AG04450 (cell line): ENCODE data around the gene MGAT5B. TPM values are rescaled to one million over a fixed set of nuclear protein-coding genes. Genes with fewer than 3 reads are reported as not detected.

Source experiments
- CTCF ChIA-PET: fragments of 300-600, 350-600 bp; formaldehyde crosslinking; extraction: SDS; loops from one replicate; lab custom pipeline; 2022; ENCODE audit warnings: antibody characterized with exemption, inconsistent platforms; lab: Charles Lee
- POLR2A ChIA-PET: fragments of 350-600 bp; formaldehyde crosslinking; extraction: SDS; loops from one replicate; lab custom pipeline; 2021; ENCODE audit warnings: antibody characterized with exemption, inconsistent platforms; lab: Yijun Ruan, JAX
- DNase-seq: peaks from one replicate; pipeline ENCODE4 v3.0.0-alpha.2; 2011; ENCODE audit warnings: low read depth, low spot score
- H3K27ac ChIP-seq: one replicate; pipeline ENCODE4 v1.5.1; 2012; ENCODE audit warnings: low read depth, low read length, control low read depth
- H3K27me3 ChIP-seq: one replicate; pipeline ENCODE4 v1.6.0; 2012; ENCODE audit warnings: low read length; ENCODE audit not compliant: control insufficient read depth, insufficient read depth
- H3K4me3 ChIP-seq: 2 replicates; pipeline ENCODE4 v1.5.1; 2011; ENCODE audit warnings: mild to moderate bottlenecking, low read depth, low read length, control low read depth
- H3K9me3 ChIP-seq: 2 replicates; pipeline ENCODE4 v1.5.1; 2012; ENCODE audit warnings: low read length; ENCODE audit not compliant: control insufficient read depth, insufficient read depth
- polyA plus RNA-seq: library from polyadenylated mRNA; depleted of rRNA; stranded (reverse); fragments of >200 nt; gene quantifications from 2 replicates; pipeline ENCODE4 v1.2.3, GENCODE V29; 2011
- TF ChIP-seq, protein P1 (sequence below): IDR thresholded peaks from 2 replicates; pipeline ENCODE4 v1.5.1; 2011; ENCODE audit warnings: low read depth, low read length, control low read depth, inconsistent platforms

Gene MGAT5B
- polyA plus RNA-seq, 1 experiment: 0.69 TPM

DNA sequence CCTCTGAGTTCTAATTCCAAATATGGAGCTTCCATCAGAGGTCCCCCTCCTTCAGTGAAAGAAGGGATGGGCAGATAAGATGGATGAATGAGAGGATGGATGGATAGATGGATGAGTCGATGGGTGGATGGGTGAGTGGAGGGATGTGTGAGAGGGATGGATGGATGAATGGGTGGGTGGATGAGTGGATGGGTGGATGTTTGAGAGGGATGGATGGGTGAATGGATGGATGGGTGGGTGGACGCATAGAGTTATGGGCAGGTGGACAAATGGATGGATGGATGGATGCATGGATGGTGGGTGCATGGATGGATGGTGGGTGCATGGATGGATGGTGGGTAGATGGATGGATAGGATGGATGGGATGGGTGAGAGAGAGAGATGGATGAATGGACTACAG is 69.0 kb downstream of the MGAT5B start:
- H3K9me3 ChIP-seq: no peaks in the 10 kb centered on the region
- POLR2A ChIA-PET: no interaction called here
- peaks cover 4% of the 10 kb centered on the region for H3K27me3 ChIP-seq
- TF ChIP-seq, protein P1, sequence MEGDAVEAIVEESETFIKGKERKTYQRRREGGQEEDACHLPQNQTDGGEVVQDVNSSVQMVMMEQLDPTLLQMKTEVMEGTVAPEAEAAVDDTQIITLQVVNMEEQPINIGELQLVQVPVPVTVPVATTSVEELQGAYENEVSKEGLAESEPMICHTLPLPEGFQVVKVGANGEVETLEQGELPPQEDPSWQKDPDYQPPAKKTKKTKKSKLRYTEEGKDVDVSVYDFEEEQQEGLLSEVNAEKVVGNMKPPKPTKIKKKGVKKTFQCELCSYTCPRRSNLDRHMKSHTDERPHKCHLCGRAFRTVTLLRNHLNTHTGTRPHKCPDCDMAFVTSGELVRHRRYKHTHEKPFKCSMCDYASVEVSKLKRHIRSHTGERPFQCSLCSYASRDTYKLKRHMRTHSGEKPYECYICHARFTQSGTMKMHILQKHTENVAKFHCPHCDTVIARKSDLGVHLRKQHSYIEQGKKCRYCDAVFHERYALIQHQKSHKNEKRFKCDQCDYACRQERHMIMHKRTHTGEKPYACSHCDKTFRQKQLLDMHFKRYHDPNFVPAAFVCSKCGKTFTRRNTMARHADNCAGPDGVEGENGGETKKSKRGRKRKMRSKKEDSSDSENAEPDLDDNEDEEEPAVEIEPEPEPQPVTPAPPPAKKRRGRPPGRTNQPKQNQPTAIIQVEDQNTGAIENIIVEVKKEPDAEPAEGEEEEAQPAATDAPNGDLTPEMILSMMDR: no peak
- DNase-seq: no peak
- H3K4me3 ChIP-seq: no peak overlapping the region
- no peak overlapping the region for H3K27ac ChIP-seq
- CTCF ChIA-PET: interaction anchor here (0.7 to 1.0 kb wide), 2 partner anchors 70 to 119 kb away, joined by 4 to 6 read pairs; no protein-coding TSS in a partner anchor

DNA sequence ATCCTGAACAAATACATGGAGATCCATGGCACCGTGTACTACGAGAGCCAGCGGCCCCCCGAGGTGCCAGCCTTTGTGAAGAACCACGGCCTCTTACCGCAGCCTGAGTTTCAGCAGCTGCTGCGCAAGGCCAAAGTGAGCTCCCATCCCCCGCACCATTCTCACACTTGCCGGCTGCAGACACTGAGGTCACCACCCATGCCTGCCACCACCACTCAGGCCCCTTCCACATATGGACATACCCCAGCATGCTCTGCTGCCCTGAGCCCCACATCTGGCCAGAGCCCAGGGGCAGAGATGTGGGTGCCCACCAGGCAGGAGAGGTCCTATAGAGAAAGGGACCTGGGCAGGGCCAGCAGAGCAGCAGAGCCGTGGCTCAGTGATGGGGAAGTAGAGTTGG is 69.8 kb downstream of the MGAT5B start:
- TF ChIP-seq, protein P1: no peak
- ChIA-PET CTCF (no interaction called here), POLR2A (no interaction called here)
- Histone ChIP-seq H3K9me3 (no peaks in the 10 kb centered on the region), H3K4me3 (no peak overlapping the region), H3K27ac (no peak overlapping the region), H3K27me3 (peaks cover 4% of the 10 kb centered on the region)
- DNase-seq: no peak

DNA sequence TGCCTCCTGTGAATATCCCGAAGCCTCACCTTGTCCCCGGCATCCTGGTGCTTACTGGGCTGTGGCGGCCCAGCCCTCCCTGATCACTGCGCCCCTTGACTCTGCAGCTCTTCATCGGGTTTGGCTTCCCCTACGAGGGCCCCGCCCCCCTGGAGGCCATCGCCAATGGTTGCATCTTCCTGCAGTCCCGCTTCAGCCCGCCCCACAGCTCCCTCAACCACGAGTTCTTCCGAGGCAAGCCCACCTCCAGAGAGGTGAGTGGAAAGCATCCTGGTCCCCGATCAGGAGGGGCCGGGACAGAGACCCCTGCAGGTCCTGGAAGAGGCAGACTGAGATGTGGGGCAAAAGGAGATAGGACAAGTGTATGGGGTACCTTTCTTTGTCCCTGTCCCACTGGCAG is 72.1 kb downstream of the MGAT5B start:
- ChIA-PET CTCF (no interaction called here), POLR2A (no interaction called here)
- H3K4me3 ChIP-seq: no peak overlapping the region
- H3K27me3 ChIP-seq: peaks cover 4% of the 10 kb centered on the region
- H3K27ac ChIP-seq: no peak overlapping the region
- no peak for DNase-seq
- TF ChIP-seq, protein P1: no peak
- no peaks in the 10 kb centered on the region for H3K9me3 ChIP-seq

DNA sequence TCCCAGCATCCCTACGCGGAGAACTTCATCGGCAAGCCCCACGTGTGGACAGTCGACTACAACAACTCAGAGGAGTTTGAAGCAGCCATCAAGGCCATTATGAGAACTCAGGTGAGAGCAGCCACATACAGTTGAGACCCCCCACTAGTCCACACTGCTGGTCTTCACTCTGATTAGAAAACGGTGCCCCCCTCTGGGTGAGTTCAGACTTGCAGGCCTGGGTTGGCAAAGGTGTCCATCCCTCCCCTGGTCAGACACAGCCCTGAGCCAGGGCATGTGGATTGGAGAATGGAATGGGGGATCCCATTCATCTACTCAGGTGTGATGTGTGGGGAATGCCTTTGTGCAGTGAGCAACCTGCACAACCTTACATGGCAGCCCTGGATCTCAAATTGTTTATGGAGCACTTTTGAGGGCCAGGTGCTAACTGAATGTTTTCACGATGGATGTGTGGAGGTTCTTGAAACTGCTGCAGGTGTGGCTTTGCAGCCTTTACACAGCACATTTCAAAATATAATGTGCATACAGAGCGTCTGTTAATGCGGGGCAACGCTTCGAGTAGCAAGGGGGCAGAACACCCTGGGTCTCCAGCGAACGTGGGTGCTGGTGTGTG is 72.6 kb downstream of the MGAT5B start:
- no peak overlapping the region for H3K4me3 ChIP-seq
- no peak for DNase-seq
- POLR2A ChIA-PET: no interaction called here
- no peak overlapping the region for H3K27ac ChIP-seq
- TF ChIP-seq, protein P1: 0 out of 2 replicates have a peak, but pooled peaks have one; percentile 12
- peaks cover 4% of the 10 kb centered on the region for H3K27me3 ChIP-seq
- H3K9me3 ChIP-seq: no peaks in the 10 kb centered on the region
- CTCF ChIA-PET: no interaction called here

DNA sequence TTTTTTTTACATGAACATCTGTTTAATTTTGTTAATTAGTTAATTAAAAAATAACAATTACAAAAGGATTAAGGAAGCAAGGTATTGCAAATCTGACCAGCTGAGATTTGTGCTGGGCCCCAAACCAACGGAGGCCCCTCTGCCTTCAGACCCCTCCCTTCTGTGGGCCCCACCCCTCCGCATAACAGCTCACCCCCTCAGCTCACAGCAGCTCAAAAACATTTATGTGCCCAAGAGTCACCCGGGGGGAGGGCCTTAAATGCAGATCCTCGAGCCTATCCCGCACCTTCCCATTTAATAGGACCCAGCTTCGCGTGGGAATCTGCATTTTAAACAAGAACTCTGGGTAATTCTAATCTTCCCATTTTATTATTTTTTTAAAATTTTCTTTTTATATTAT is 75.0 kb downstream of the MGAT5B start:
- Histone ChIP-seq H3K9me3 (no peaks in the 10 kb centered on the region), H3K27me3 (no peaks in the 10 kb centered on the region), H3K4me3 (no peak overlapping the region), H3K27ac (no peak overlapping the region)
- DNase-seq: no peak
- CTCF ChIA-PET: no interaction called here
- TF ChIP-seq, protein P1: no peak
- POLR2A ChIA-PET: no interaction called here
